Measurements from ENCODE around the gene HMX1.

DNA sequence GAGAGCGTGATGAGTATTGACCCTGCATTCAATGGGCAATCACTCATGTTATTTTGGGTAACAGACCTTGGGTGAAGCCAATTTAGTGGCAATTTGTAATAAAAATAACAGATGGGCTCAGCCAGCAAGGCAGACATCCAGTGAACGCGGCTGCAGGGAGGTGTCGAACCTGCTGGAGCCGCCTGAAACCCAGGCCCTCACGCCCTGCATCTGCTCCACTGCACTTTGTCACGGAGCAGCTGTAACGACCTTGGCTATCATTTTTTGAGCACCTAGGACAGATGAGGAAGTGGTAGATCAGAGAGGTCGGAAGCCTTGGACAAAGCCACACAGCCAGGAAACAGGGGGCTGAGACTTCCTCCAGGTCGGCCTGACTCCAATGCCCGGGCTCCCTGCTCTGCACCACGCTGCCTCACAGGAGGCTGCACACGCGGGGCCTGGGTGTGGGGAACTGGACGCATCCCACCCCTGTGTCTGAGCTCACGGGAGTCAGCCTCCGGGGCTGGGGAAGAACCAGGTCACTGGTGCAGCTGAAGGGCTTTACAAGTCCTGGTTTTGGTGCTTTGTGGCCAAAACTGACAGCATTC, 19.4 kb downstream of the HMX1 start:
- TF ChIP-seq, protein P1, sequence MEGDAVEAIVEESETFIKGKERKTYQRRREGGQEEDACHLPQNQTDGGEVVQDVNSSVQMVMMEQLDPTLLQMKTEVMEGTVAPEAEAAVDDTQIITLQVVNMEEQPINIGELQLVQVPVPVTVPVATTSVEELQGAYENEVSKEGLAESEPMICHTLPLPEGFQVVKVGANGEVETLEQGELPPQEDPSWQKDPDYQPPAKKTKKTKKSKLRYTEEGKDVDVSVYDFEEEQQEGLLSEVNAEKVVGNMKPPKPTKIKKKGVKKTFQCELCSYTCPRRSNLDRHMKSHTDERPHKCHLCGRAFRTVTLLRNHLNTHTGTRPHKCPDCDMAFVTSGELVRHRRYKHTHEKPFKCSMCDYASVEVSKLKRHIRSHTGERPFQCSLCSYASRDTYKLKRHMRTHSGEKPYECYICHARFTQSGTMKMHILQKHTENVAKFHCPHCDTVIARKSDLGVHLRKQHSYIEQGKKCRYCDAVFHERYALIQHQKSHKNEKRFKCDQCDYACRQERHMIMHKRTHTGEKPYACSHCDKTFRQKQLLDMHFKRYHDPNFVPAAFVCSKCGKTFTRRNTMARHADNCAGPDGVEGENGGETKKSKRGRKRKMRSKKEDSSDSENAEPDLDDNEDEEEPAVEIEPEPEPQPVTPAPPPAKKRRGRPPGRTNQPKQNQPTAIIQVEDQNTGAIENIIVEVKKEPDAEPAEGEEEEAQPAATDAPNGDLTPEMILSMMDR (optimal IDR thresholded peaks at IDR 0.05 in 1 of 3, IDR thresholded peaks at IDR 0.05 in 1 of 3, conservative IDR thresholded peaks at IDR 0.05 in 1 of 3; ENCODE audit: extremely low read depth in 1 of 3, insufficient read depth in 2 of 3, low read length in 3 of 3), result no peak
- no peak for TF ChIP-seq EZH2 (IDR thresholded peaks at IDR 0.05; ENCODE audit: low read length)

Data from keratinocyte (primary cell).